Measurements from ENCODE around the gene CTSD. TPM values are rescaled to one million over a fixed set of nuclear protein-coding genes. Genes with fewer than 3 reads are reported as not detected.

The CTSD gene
- total and polyA plus RNA-seq, 7 experiments from 2014 or later: 103 to 378 (median 186) TPM

- Mint-ChIP-seq H3K36me3 (no peaks in the 10 kb centered on the region), H3K9me3 (peaks cover 0 to 2% (median 0%) of the 10 kb centered on the region in 11 donors), H3K27ac (no peak overlapping the region), H3K4me1 (peaks cover 0 to 24% (median 0%) of the 10 kb centered on the region in 7 donors), H3K4me3 (peak overlapping the region in 1 of 10 donors; percentile 23), H3K27me3 (peaks cover 0 to 16% (median under 1%) of the 10 kb centered on the region in 5 donors)
- intact Hi-C loops (cut with micrococcal nuclease): no loop called here
- ATAC-seq (no peak), DNase-seq (no peak)
- H3K4me1 ChIP-seq (ENCODE audit: control insufficient read depth in 2 of 2, insufficient read depth in 2 of 2, low read length in 2 of 2): no peaks in the 10 kb centered on the region
- CTCF ChIA-PET: no interaction called here
- H3K27me3 ChIP-seq (ENCODE audit: control insufficient read depth in 2 of 2, insufficient read depth in 2 of 2, low read length in 2 of 2): no peaks in the 10 kb centered on the region
- POLR2A ChIA-PET: no interaction called here
- H3K36me3 ChIP-seq (ENCODE audit: control insufficient read depth in 2 of 3, insufficient read depth in 3 of 3, low read length in 3 of 3): no peaks in the 10 kb centered on the region
- H3K9me3 ChIP-seq (ENCODE audit: control insufficient read depth in 2 of 3, low read length in 3 of 3): no peaks in the 10 kb centered on the region
- H3K4me3 ChIP-seq (ENCODE audit: low read length): no peak overlapping the region
- H3K27ac ChIP-seq (ENCODE audit: low read depth, low read length): no peak overlapping the region
Observed at GRCh38 chr11:1779034-1779805, 15.5 kb upstream of the CTSD start.

GRCh38 chr11:1778141-1778911, 14.6 kb upstream of the CTSD start:
- no peak for DNase-seq

GRCh38 chr11:1777737-1778136, 14.0 kb upstream of the CTSD start:
- intact Hi-C loops (cut with micrococcal nuclease): no loop called here
- H3K9me3 Mint-ChIP-seq: peaks cover 0 to 2% (median 0%) of the 10 kb centered on the region in 11 donors
- H3K27me3 ChIP-seq (ENCODE audit: control insufficient read depth in 2 of 2, insufficient read depth in 2 of 2, low read length in 2 of 2): no peaks in the 10 kb centered on the region
- no peaks in the 10 kb centered on the region for H3K9me3 ChIP-seq (ENCODE audit: control insufficient read depth in 2 of 3, low read length in 3 of 3)
- CTCF ChIA-PET: interaction anchor here (1.0 kb wide), 1 partner anchor 84 kb away, joined by 4 read pairs; no protein-coding TSS in a partner anchor
- H3K27me3 Mint-ChIP-seq: peaks cover 0 to 16% (median 5%) of the 10 kb centered on the region in 5 donors
- peak; percentile 54 for ATAC-seq
- H3K36me3 ChIP-seq (ENCODE audit: control insufficient read depth in 2 of 3, insufficient read depth in 3 of 3, low read length in 3 of 3): no peaks in the 10 kb centered on the region
- H3K4me1 ChIP-seq (ENCODE audit: control insufficient read depth in 2 of 2, insufficient read depth in 2 of 2, low read length in 2 of 2): peaks cover under 1% of the 10 kb centered on the region in 2 donors
- H3K4me3 ChIP-seq (ENCODE audit: low read length): no peak overlapping the region
- H3K36me3 Mint-ChIP-seq: no peaks in the 10 kb centered on the region
- H3K4me1 Mint-ChIP-seq: peaks cover 0 to 31% (median 5%) of the 10 kb centered on the region in 7 donors
- no peak overlapping the region for H3K27ac Mint-ChIP-seq
- no peak overlapping the region for H3K27ac ChIP-seq (ENCODE audit: low read depth, low read length)
- peak overlapping the region in 1 of 10 donors; percentile 20 for H3K4me3 Mint-ChIP-seq
- POLR2A ChIA-PET: no interaction called here
- no peak for DNase-seq

More at GRCh38 chr11:1778141-1778911, 14.6 kb upstream of the CTSD start:
- H3K9me3 ChIP-seq (ENCODE audit: control insufficient read depth in 2 of 3, low read length in 3 of 3): no peaks in the 10 kb centered on the region
- CTCF ChIA-PET: interaction anchor here (1.0 kb wide), 1 partner anchor 84 kb away, joined by 4 read pairs; no protein-coding TSS in a partner anchor
- H3K36me3 ChIP-seq (ENCODE audit: control insufficient read depth in 2 of 3, insufficient read depth in 3 of 3, low read length in 3 of 3): no peaks in the 10 kb centered on the region
- no peaks in the 10 kb centered on the region for H3K4me1 ChIP-seq (ENCODE audit: control insufficient read depth in 2 of 2, insufficient read depth in 2 of 2, low read length in 2 of 2)
- H3K27ac ChIP-seq (ENCODE audit: low read depth, low read length): no peak overlapping the region
- POLR2A ChIA-PET: no interaction called here
- H3K4me3 ChIP-seq (ENCODE audit: low read length): no peak overlapping the region
- Mint-ChIP-seq H3K27ac (no peak overlapping the region), H3K27me3 (peaks cover 0 to 16% (median 5%) of the 10 kb centered on the region in 5 donors), H3K9me3 (peaks cover 0 to 2% (median 0%) of the 10 kb centered on the region in 11 donors), H3K36me3 (no peaks in the 10 kb centered on the region), H3K4me1 (peaks cover 0 to 29% (median 3%) of the 10 kb centered on the region in 7 donors), H3K4me3 (no peak overlapping the region)
- H3K27me3 ChIP-seq (ENCODE audit: control insufficient read depth in 2 of 2, insufficient read depth in 2 of 2, low read length in 2 of 2): no peaks in the 10 kb centered on the region
- ATAC-seq: no peak
- intact Hi-C loops (cut with micrococcal nuclease): no loop called here

GRCh38 chr11:1776944-1777715, 13.4 kb upstream of the CTSD start:
- DNase-seq (no peak), ATAC-seq (no peak)
- Histone ChIP-seq H3K27ac (ENCODE audit: low read depth, low read length) (no peak overlapping the region), H3K4me3 (ENCODE audit: low read length) (no peak overlapping the region), H3K27me3 (ENCODE audit: control insufficient read depth in 2 of 2, insufficient read depth in 2 of 2, low read length in 2 of 2) (no peaks in the 10 kb centered on the region), H3K36me3 (ENCODE audit: control insufficient read depth in 2 of 3, insufficient read depth in 3 of 3, low read length in 3 of 3) (no peaks in the 10 kb centered on the region), H3K4me1 (ENCODE audit: control insufficient read depth in 2 of 2, insufficient read depth in 2 of 2, low read length in 2 of 2) (peaks cover 6% of the 10 kb centered on the region in 2 donors), H3K9me3 (ENCODE audit: control insufficient read depth in 2 of 3, low read length in 3 of 3) (no peaks in the 10 kb centered on the region)
- Mint-ChIP-seq H3K4me1 (peaks cover 4 to 34% (median 9%) of the 10 kb centered on the region in 7 donors), H3K4me3 (peak overlapping the region in 1 of 10 donors; percentile 20), H3K36me3 (no peaks in the 10 kb centered on the region), H3K9me3 (peaks cover 0 to 2% (median 0%) of the 10 kb centered on the region in 11 donors), H3K27ac (peak overlapping the region in 1 of 9 donors; percentile 59), H3K27me3 (peaks cover 0 to 16% (median 5%) of the 10 kb centered on the region in 5 donors)
- intact Hi-C loops (cut with micrococcal nuclease): no loop called here
- CTCF ChIA-PET: interaction anchor here (0.6 to 1.0 kb wide), 2 partner anchors 80 to 83 kb away, joined by 4 to 5 read pairs; partner anchors contain the start of gene KRTAP5-6
- POLR2A ChIA-PET: no interaction called here

GRCh38 chr11:1776331-1776851, 12.7 kb upstream of the CTSD start:
- H3K4me1 Mint-ChIP-seq: peaks cover 9 to 33% (median 13%) of the 10 kb centered on the region in 7 donors
- CTCF ChIA-PET: interaction anchor here (0.6 kb wide), 1 partner anchor 79 kb away, joined by 5 read pairs; the partner anchor contains the start of gene KRTAP5-6
- no peak overlapping the region for H3K27ac Mint-ChIP-seq

GRCh38 chr11:1774886-1775285, 11.2 kb upstream of the CTSD start:
- DNase-seq (no peak), ATAC-seq (no peak)
- H3K27ac ChIP-seq (ENCODE audit: low read depth, low read length): no peak overlapping the region
- POLR2A ChIA-PET: no interaction called here
- peaks cover 0 to 2% (median 0%) of the 10 kb centered on the region in 11 donors for H3K9me3 Mint-ChIP-seq
- peaks cover 6 to 10% of the 10 kb centered on the region in 2 donors for H3K4me1 ChIP-seq (ENCODE audit: control insufficient read depth in 2 of 2, insufficient read depth in 2 of 2, low read length in 2 of 2)
- peaks cover 9 to 31% (median 13%) of the 10 kb centered on the region in 7 donors for H3K4me1 Mint-ChIP-seq
- peaks cover 0 to 1% (median 0%) of the 10 kb centered on the region in 5 donors for H3K36me3 Mint-ChIP-seq
- intact Hi-C loops (cut with micrococcal nuclease): no loop called here
- H3K27me3 ChIP-seq (ENCODE audit: control insufficient read depth in 2 of 2, insufficient read depth in 2 of 2, low read length in 2 of 2): no peaks in the 10 kb centered on the region
- H3K27me3 Mint-ChIP-seq: peaks cover 0 to 17% (median 5%) of the 10 kb centered on the region in 5 donors
- no peaks in the 10 kb centered on the region for H3K9me3 ChIP-seq (ENCODE audit: control insufficient read depth in 2 of 3, low read length in 3 of 3)
- no peak overlapping the region for H3K4me3 Mint-ChIP-seq
- CTCF ChIA-PET: no interaction called here
- peak overlapping the region in 1 of 9 donors; percentile 50 for H3K27ac Mint-ChIP-seq
- H3K4me3 ChIP-seq (ENCODE audit: low read length): no peak overlapping the region
- no peaks in the 10 kb centered on the region for H3K36me3 ChIP-seq (ENCODE audit: control insufficient read depth in 2 of 3, insufficient read depth in 3 of 3, low read length in 3 of 3)

More at GRCh38 chr11:1776331-1776851, 12.7 kb upstream of the CTSD start:
- peaks cover 0 to 2% (median 0%) of the 10 kb centered on the region in 11 donors for H3K9me3 Mint-ChIP-seq
- no peak overlapping the region for H3K27ac ChIP-seq (ENCODE audit: low read depth, low read length)
- H3K4me3 Mint-ChIP-seq: no peak overlapping the region
- no peak overlapping the region for H3K4me3 ChIP-seq (ENCODE audit: low read length)
- H3K36me3 ChIP-seq (ENCODE audit: control insufficient read depth in 2 of 3, insufficient read depth in 3 of 3, low read length in 3 of 3): no peaks in the 10 kb centered on the region
- H3K27me3 Mint-ChIP-seq: peaks cover 0 to 16% (median 5%) of the 10 kb centered on the region in 5 donors
- intact Hi-C loops (cut with micrococcal nuclease): no loop called here
- no peaks in the 10 kb centered on the region for H3K27me3 ChIP-seq (ENCODE audit: control insufficient read depth in 2 of 2, insufficient read depth in 2 of 2, low read length in 2 of 2)
- DNase-seq (no peak), ATAC-seq (no peak)
- peaks cover 6 to 10% of the 10 kb centered on the region in 2 donors for H3K4me1 ChIP-seq (ENCODE audit: control insufficient read depth in 2 of 2, insufficient read depth in 2 of 2, low read length in 2 of 2)
- no peaks in the 10 kb centered on the region for H3K9me3 ChIP-seq (ENCODE audit: control insufficient read depth in 2 of 3, low read length in 3 of 3)
- POLR2A ChIA-PET: no interaction called here
- no peaks in the 10 kb centered on the region for H3K36me3 Mint-ChIP-seq
